HEK293T (cell line): ENCODE data around the gene SPRYD4.
"Not testable (repeated sequence)": the region's sequence is repeated elsewhere in the genome, so short reads cannot be mapped to it uniquely, and the experiment has no call there.

Source experiments
- CTCF ChIA-PET: fragments of 350-600 bp; formaldehyde crosslinking; extraction: SDS; loops from one replicate; lab custom pipeline; 2021; ENCODE audit warnings: antibody characterized with exemption, inconsistent platforms; lab: Yijun Ruan, JAX
- POLR2A ChIA-PET: fragments of 350-600 bp; formaldehyde crosslinking; extraction: SDS; loops from one replicate; lab custom pipeline; 2020; ENCODE audit warnings: antibody characterized with exemption, inconsistent platforms; lab: Yijun Ruan, JAX
- DNase-seq: peaks from one replicate; pipeline ENCODE4 v3.0.0; 2012; ENCODE audit warnings: mixed read lengths; ENCODE audit errors: extremely low spot score
- ARNT ChIP-seq: fragments of 450-650 bp; IDR thresholded peaks from 2 replicates; pipeline ENCODE4 v1.6.1; 2017; ENCODE audit warnings: mild to moderate bottlenecking
- BHLHE40 ChIP-seq: fragments of 450-650 bp; IDR thresholded peaks from 2 replicates; pipeline ENCODE4 v1.6.1; 2016; ENCODE audit warnings: mild to moderate bottlenecking, moderate library complexity, borderline replicate concordance
- CTBP1 ChIP-seq: fragments of 450-650 bp; IDR thresholded peaks from 2 replicates; pipeline ENCODE4 v1.6.1; 2016; ENCODE audit warnings: borderline replicate concordance
- ELF4 ChIP-seq: fragments of 450-650 bp; IDR thresholded peaks from 2 replicates; pipeline ENCODE4 v1.6.1; 2017; ENCODE audit warnings: antibody characterized with exemption
- FOXA1 ChIP-seq: fragments of 450-650 bp; IDR thresholded peaks from 2 replicates; pipeline ENCODE4 v1.6.1; 2016; ENCODE audit warnings: mild to moderate bottlenecking
- FOXK2 ChIP-seq: fragments of 450-650 bp; IDR thresholded peaks from 2 replicates; pipeline ENCODE4 v1.6.1; 2016; ENCODE audit warnings: mild to moderate bottlenecking
- FOXM1 ChIP-seq: fragments of 450-650 bp; IDR thresholded peaks from 2 replicates; pipeline ENCODE4 v1.6.1; 2017; ENCODE audit warnings: mild to moderate bottlenecking, borderline replicate concordance
- HDGF ChIP-seq: fragments of 450-650 bp; IDR thresholded peaks from 2 replicates; pipeline ENCODE4 v1.6.1; 2017; ENCODE audit warnings: antibody characterized with exemption, borderline replicate concordance
- L3MBTL2 ChIP-seq: fragments of 450-650 bp; conservative IDR thresholded peaks from 2 replicates; pipeline ENCODE4 v1.6.1; 2016; ENCODE audit warnings: mild to moderate bottlenecking
- LEF1 ChIP-seq: fragments of 450-650 bp; IDR thresholded peaks from 2 replicates; pipeline ENCODE4 v1.6.1; 2017; ENCODE audit warnings: mild to moderate bottlenecking, borderline replicate concordance
- NFRKB ChIP-seq: fragments of 450-650 bp; IDR thresholded peaks from 2 replicates; pipeline ENCODE4 v1.6.1; 2016; ENCODE audit warnings: mild to moderate bottlenecking, moderate library complexity
- SP1 ChIP-seq: fragments of 450-650 bp; IDR thresholded peaks from 2 replicates; pipeline ENCODE4 v1.6.1; 2017
- SUZ12 ChIP-seq: fragments of 450-650 bp; IDR thresholded peaks from 2 replicates; pipeline ENCODE4 v1.6.1; 2016; ENCODE audit warnings: mild to moderate bottlenecking
- TARDBP ChIP-seq: fragments of 450-650 bp; IDR thresholded peaks from 2 replicates; pipeline ENCODE4 v1.6.1; 2016
- ZNF384 ChIP-seq: fragments of 450-650 bp; IDR thresholded peaks from 2 replicates; pipeline ENCODE4 v1.6.1; 2016
- TF ChIP-seq, protein P1 (sequence below): fragments of 450-650 bp; IDR thresholded peaks from 2 replicates; pipeline ENCODE4 v1.6.1; 2016

The SPRYD4 gene

DNA sequence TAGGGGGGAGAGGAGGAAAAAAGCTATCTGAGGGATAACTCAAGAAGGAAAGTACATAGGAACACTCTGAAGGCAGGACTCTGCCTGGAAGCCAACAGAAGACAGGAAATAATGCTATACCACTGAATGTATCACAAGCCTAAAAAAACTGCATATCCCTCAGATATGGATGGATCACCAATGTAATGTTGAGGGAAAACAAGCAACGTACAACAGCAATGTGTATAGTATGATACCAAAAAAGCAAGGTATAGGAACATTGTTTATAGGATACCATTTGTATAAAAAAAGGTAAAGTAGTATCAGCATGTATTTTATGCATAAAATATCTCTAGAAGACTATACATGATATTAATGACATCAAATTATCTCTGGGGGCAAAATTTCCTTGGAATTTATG lies 16.2 kb downstream of the SPRYD4 start:
- ChIA-PET POLR2A (no interaction called here), CTCF (no interaction called here)
- TF ChIP-seq SUZ12 = no peak
- TF ChIP-seq ELF4 = no peak
- TF ChIP-seq ZNF384 = no peak
- no peak for TF ChIP-seq NFRKB
- TF ChIP-seq HDGF = no peak
- no peak for TF ChIP-seq L3MBTL2
- TF ChIP-seq FOXK2 = no peak
- TF ChIP-seq FOXM1 = no peak
- no peak for TF ChIP-seq TARDBP
- no peak for TF ChIP-seq BHLHE40
- no peak for TF ChIP-seq ARNT
- TF ChIP-seq CTBP1 = no peak
- no peak for TF ChIP-seq SP1
- no peak for TF ChIP-seq FOXA1
- TF ChIP-seq LEF1 = no peak
- TF ChIP-seq, protein P1, sequence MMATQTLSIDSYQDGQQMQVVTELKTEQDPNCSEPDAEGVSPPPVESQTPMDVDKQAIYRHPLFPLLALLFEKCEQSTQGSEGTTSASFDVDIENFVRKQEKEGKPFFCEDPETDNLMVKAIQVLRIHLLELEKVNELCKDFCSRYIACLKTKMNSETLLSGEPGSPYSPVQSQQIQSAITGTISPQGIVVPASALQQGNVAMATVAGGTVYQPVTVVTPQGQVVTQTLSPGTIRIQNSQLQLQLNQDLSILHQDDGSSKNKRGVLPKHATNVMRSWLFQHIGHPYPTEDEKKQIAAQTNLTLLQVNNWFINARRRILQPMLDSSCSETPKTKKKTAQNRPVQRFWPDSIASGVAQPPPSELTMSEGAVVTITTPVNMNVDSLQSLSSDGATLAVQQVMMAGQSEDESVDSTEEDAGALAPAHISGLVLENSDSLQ = no peak
- no peak for DNase-seq

DNA sequence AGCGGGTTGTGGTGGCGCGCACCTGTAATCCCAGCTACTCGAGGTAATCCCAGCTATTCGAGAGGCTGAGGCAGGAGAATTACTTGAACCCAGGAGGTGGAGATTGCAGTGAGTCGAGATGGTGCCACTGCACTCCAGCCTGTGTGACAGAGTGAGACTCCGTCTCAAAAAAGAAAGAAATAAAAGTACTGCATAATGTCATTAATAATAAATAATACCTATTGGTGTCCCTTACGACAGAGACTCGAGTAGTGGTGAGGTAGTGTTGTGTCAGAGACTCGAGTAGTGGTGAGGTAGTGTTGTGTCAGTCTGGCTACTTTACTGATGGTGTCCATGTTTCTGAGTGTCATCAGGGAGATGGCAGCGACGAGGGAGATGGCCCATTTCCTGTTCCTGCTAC lies 18.3 kb downstream of the SPRYD4 start:
- ChIA-PET POLR2A (no interaction called here), CTCF (no interaction called here)
- no peak for DNase-seq
- TF ChIP-seq HDGF (no peak), BHLHE40 (no peak), LEF1 (no peak), NFRKB (no peak), FOXK2 (no peak), FOXM1 (no peak), TARDBP (no peak), SUZ12 (no peak), L3MBTL2 (no peak), CTBP1 (no peak), ARNT (no peak), SP1 (no peak), ELF4 (no peak), FOXA1 (no peak), ZNF384 (no peak)
- TF ChIP-seq, protein P1 = no peak

DNA sequence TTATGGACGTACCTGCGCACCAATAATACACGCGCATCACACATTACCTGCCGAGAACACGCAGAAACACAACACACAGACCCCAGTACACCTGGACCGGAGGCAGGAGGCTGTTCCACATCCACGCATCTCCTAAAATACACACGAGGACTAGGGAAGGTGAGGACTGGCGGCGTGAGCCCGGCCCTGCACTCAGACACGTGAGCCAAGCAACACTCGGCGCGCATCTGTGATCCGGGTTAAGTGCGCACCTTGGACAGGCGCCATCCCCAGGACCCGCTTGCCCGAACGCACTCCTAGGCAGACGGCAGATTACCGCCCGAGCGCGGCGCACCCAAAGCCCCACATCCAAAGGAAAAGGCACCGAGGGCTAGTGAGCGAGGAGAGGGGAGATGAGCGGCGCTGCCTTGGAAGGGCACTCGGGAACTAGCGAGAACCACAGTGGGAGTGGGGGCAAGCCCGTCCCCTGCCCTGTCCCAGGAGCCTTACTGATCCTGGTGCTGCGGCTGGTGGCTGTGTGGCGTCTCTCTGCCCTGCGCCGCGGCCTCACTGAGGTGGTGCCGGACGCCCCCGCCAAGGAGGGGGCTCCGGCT lies 19.2 kb downstream of the SPRYD4 start:
- ChIA-PET CTCF (no interaction called here), POLR2A (no interaction called here)
- no peak for TF ChIP-seq FOXA1
- TF ChIP-seq ELF4 = no peak
- TF ChIP-seq LEF1 = no peak
- no peak for TF ChIP-seq FOXM1
- TF ChIP-seq ARNT = no peak
- peak; percentile 12 for DNase-seq

DNA sequence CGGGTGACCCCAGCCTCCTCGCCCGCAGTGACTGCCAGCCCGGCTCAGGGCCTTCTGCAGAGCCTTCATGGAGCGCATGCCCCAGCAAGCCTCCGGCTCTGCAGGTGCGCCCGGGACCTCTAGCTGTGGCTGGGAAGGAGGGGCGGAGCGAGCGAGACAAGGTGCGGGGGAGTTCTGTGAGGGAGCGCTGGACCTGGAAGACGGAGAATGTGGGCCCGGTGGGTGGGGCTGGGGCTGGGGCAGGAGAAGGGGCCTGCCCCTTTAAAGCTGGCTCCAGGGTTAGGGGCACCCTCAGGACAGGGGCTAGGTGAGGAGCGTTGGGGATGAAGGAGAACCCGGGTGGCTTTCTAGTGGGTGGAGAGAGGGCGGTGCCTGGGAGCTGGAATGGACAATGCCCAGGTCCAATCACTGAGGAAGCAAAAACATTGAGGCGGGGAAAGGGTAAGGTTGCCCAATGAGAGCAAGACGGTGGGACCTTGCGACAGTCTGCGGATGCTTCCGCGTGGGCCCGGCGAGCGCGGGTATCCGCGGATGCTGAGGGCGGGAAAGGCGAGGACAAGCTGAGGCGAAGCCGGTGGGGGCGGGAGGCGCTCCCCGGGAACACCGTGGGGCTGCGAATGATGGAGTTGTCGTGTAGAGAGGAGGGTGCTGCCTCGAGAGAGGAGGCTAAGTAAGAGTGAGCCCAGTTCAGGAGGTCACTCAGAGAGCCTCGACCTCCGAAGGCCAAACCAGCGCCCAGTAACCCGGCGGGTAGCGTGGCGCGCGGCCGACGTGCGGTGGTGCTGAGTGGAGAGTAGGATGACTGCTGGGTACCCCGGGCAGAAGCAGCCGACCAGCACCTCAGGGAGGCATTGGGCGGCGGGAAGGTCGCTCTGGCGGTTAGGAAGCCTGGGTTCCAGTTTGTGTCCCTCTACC lies 19.9 kb downstream of the SPRYD4 start, which contains the start of gene GLS2:
Gene GLS2 (minus strand): TSS at position 121 of the 915 bp plus-strand sequence. CDS start 43 bp downstream, at position 78.
- POLR2A ChIA-PET = interaction anchor here (0.8 to 1.2 kb wide), 3 partner anchors 15 to 128 kb away, joined by 3 read pairs; partner anchors contain the start of gene STAT2
- TF ChIP-seq HDGF (no peak), SUZ12 (no peak), ELF4 (no peak), L3MBTL2 (peak; percentile 99)
- TF ChIP-seq, protein P1 = peak; percentile 96
- CTCF ChIA-PET = no interaction called here
- DNase-seq = peak; percentile 81

DNA sequence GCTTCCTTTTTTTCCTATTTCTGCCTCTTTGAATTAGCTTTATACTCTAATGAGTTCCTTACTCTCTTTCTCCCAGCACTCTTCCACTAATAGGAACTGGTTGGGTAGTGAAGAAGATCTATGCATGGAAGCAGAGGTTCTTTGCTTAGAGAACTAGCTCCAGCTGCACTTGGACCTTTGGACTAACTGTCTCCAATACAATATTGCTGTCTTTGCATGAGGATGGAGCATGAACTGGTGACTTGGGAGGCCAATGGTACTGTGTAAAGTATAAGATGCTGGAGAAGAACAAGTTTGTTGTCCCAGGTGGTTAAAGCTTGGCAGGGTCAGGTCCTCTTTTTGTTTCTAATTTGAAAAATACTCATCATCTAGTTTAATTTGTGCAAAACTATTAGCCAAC lies 22.0 kb downstream of the SPRYD4 start:
- DNase-seq = no peak
- ChIA-PET CTCF (no interaction called here), POLR2A (interaction anchor here (1.5 to 1.6 kb wide), 2 partner anchors 10 to 21 kb away, joined by 4 to 5 read pairs; partner anchors contain the start of gene SPRYD4)
- TF ChIP-seq FOXA1 (no peak), BHLHE40 (no peak), FOXK2 (no peak), HDGF (no peak), ELF4 (no peak), LEF1 (no peak), ARNT (no peak), ZNF384 (no peak), CTBP1 (no peak), SP1 (no peak), NFRKB (no peak), SUZ12 (no peak), TARDBP (no peak)
- TF ChIP-seq, protein P1 = no peak

DNA sequence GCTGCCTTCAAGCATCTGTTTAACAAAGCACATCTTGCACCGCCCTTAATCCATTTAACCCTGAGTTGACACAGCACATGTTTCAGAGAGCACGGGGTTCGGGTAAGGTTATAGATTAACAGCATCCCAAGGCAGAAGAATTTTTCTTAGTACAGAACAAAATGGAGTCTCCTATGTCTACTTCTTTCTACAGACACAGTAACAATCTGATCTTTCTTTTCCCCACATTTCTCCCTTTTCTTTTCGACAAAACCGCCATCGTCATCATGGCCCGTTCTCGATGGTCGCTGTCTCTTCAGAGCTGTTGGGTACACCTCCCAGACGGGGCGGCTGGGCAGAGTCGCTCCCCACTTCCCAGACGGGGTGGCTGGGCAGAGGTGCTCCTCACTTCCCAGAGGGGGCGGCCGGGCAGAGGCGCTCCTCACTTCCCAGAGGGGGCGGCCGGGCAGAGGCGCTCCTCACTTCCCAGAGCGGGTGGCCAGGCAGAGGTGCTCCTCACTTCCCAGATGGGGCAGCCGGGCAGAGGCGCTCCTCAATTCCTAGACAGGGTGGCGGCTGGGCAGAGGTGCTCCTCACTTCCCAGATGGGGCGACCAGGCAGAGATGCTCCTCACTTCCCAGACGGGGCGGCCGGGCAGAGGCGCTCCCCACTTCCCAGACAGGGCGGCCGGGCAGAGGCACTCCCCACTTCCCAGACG lies 25.2 kb downstream of the SPRYD4 start:
- CTCF ChIA-PET, POLR2A ChIA-PET: not testable (repeated sequence)

DNA sequence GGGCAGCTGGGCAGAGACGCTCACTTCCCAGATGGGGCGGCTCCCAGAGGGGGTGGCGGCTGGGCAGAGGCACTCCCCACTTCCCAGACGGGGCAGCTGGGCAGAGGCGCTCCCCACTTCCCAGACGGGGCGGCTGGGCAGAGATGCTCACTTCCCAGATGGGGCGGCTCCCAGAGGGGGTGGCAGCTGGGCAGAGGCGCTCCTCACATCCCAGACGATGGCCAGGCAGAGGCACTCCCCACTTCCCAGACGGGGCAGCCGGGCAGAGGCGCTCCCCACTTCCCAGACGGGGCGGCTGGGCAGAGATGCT lies 25.7 kb downstream of the SPRYD4 start:
- CTCF ChIA-PET, DNase-seq, POLR2A ChIA-PET: not testable (repeated sequence)

More for the DNA sequence above, 25.2 kb downstream of the SPRYD4 start:
- not testable (repeated sequence) for DNase-seq

DNA sequence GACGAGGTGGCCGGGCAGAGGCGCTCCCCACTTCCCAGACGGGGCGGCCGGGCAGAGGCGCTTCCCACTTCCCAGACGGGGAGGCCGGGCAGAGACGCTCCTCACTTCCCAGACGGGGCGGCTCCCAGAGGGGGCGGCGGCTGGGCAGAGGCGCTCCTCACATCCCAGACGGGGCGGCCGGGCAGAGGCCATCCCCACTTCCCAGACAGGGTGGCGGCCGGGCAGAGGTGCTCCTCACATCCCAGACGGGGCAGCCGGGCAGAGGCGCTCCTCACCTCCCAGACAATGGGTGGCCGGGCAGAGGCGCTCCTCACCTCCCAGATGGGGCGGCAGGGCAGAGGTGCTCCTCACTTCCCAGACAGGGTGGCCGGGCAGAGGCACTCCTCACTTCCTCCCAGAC lies 26.1 kb downstream of the SPRYD4 start:
- POLR2A ChIA-PET, DNase-seq, CTCF ChIA-PET: not testable (repeated sequence)

DNA sequence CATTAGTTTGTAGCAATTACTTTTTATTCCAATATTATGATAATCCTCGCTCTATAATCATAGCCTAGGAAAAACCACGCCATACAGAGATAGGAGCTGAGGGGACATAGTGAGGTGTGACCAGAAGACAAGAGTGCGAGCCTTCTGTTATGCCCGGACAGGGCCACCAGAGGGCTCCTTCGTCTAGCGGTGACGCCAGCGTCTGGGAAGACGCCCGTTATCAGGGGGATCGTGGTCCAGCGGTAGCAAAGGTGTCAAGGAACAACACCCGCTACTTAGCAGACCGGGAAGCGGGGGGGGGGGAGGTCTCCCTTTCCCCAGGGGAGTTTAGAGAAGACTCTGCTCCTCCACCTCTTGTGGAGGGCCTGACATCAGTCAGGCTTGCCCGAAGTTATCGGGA lies 28.3 kb downstream of the SPRYD4 start:
- POLR2A ChIA-PET, DNase-seq: not testable (repeated sequence)
- CTCF ChIA-PET = interaction anchor here (0.9 kb wide), 1 partner anchor 26 kb away, joined by 3 read pairs; no protein-coding TSS in a partner anchor
